Spleen (tissue), 7 donors: ENCODE measurements around the gene ARL4A.

Experiments used
- POLR2A ChIP-seq, 3 donors: fragments of 450-650 bp; IDR thresholded peaks; one replicate each; pipeline ENCODE4 v1.5.1; 2017; ENCODE audit warnings: antibody characterized with exemption in 3 of 3, mild to moderate bottlenecking in 1 of 3
- TF ChIP-seq, protein P1 (sequence below), 11 experiments: fragments of 200-600 bp in 7 of 11; fragments of 450-650 bp in 4 of 11; sonication (generic) in 4 of 11; IDR thresholded peaks in 8 of 11; conservative IDR thresholded peaks in 3 of 11; 1 replicate in 7 of 11; 2 replicates in 4 of 11; pipeline versions ENCODE4 v1.4.0 to v1.8.0; 2016 to 2021; ENCODE audit warnings: antibody characterized with exemption in 11 of 11, inconsistent platforms in 4 of 11, mild to moderate bottlenecking in 1 of 11
- donor health status: DM: no; HTN: no; CAD: no; lungs with moderate emphysema.
- donor health status: DM: no; HTN: no; CAD: no.
- donor health status: DM: no; HTN: no; CAD: no.

DNA sequence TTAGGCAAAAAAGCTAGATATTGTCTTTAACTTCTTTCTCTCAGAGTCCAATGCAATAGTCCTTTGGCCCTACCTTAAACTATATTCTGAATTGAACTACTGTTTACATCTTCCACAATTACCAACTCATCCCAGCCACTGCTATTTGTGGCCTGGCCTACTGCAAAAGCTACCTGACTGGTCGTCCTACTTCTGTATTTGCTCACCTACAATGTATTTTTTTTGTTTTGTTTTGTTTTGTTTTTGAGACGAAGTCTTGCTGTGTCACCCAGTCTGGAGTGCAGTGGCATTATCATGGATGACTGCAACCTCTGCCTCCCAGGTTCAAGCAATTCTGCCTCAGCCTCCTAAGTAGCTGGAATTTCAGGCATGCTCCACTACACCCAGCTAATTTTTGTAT, 51.2 kb downstream of the ARL4A start:
- no peak for TF ChIP-seq POLR2A (IDR thresholded peaks at IDR 0.05)
- TF ChIP-seq, protein P1, sequence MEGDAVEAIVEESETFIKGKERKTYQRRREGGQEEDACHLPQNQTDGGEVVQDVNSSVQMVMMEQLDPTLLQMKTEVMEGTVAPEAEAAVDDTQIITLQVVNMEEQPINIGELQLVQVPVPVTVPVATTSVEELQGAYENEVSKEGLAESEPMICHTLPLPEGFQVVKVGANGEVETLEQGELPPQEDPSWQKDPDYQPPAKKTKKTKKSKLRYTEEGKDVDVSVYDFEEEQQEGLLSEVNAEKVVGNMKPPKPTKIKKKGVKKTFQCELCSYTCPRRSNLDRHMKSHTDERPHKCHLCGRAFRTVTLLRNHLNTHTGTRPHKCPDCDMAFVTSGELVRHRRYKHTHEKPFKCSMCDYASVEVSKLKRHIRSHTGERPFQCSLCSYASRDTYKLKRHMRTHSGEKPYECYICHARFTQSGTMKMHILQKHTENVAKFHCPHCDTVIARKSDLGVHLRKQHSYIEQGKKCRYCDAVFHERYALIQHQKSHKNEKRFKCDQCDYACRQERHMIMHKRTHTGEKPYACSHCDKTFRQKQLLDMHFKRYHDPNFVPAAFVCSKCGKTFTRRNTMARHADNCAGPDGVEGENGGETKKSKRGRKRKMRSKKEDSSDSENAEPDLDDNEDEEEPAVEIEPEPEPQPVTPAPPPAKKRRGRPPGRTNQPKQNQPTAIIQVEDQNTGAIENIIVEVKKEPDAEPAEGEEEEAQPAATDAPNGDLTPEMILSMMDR (IDR thresholded peaks at IDR 0.05 in 8 of 11, conservative IDR thresholded peaks at IDR 0.05 in 3 of 11), result no peak
